ENCODE measurements around the gene SETBP1. TPM values are rescaled to one million over a fixed set of nuclear protein-coding genes. Genes with fewer than 3 reads are reported as not detected.

Gene SETBP1
- total and polyA plus RNA-seq, 2 of the 8 experiments (the other 6 are each of a cell fraction or from before 2014, with no cell fraction given): 2.0 to 6.5 TPM

DNA sequence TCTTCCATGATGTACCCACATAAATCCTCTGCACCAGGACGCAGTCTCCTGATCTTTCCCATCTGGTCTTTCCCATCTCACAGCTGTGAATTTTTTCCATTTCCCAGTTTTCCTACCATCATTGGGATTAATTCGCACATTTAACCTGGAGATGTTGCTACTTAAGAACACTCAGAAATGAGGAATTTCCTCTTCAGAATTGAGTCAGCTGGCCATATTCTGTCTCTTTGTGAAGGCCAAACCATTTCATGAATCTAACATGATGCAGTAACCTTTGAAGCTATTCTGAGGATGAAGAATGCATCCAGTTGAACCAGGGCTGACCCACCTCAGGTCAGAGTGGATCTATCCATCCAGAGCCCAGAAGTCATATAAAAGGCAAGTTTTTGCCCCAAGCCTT, 326.8 kb downstream of the SETBP1 start:
- DNase-seq (ENCODE audit: low read depth in 1 of 2, low spot score in 2 of 2) (no peak), FAIRE-seq (no peak)
- Histone ChIP-seq H3K4me3 (ENCODE audit: extremely low read depth in 1 of 4, insufficient read depth in 2 of 4, low read depth in 3 of 4, low read length in 4 of 4) (no peak overlapping the region), H3K4ac (replicated peaks; ENCODE audit: insufficient read length, low read depth, low read length) (no peak overlapping the region), H3K23ac (ENCODE audit: insufficient read length) (no peak overlapping the region), H2BK5ac (ENCODE audit: low read depth, low read length) (no peak overlapping the region), H3K27me3 (replicated peaks in 1 of 4; ENCODE audit: control insufficient read depth in 3 of 4, extremely low read depth in 1 of 4, insufficient read depth in 3 of 4, low read length in 3 of 4) (no peaks in the 10 kb centered on the region), H4K20me1 (replicated peaks in 1 of 2; ENCODE audit: control insufficient read depth in 1 of 2, insufficient read depth in 2 of 2, low read length in 2 of 2) (no peaks in the 10 kb centered on the region), H3K9ac (replicated peaks in 1 of 4; ENCODE audit: extremely low read depth in 1 of 4, low read depth in 3 of 4, low read length in 3 of 4) (no peak overlapping the region), H3K36me3 (ENCODE audit: control insufficient read depth in 2 of 4, insufficient read depth in 4 of 4, low read length in 3 of 4) (no peaks in the 10 kb centered on the region), H3K4me1 (replicated peaks in 1 of 4; ENCODE audit: control insufficient read depth in 3 of 4, insufficient read depth in 4 of 4, low read length in 3 of 4) (peaks cover 0 to 3% (median 0%) of the 10 kb centered on the region in 4 experiments; a peak in 1 of 7 replicates), H3K27ac (ENCODE audit: low read depth, low read length) (no peak overlapping the region), H2BK12ac (ENCODE audit: low read depth, low read length) (no peak overlapping the region), H2AFZ (ENCODE audit: low read length) (no peak overlapping the region), H3K14ac (ENCODE audit: insufficient read length) (no peak overlapping the region), H4K8ac (ENCODE audit: extremely low read depth, insufficient read depth, low read length) (no peak overlapping the region), H3K79me1 (ENCODE audit: low read depth, low read length) (no peaks in the 10 kb centered on the region), H4K91ac (replicated peaks; ENCODE audit: insufficient read length, low read length) (no peak overlapping the region), H3K23me2 (ENCODE audit: low read depth, low read length) (no peaks in the 10 kb centered on the region), H3K4me2 (ENCODE audit: insufficient read depth in 1 of 2, low read depth in 2 of 2, low read length in 2 of 2) (no peak overlapping the region), H2AK5ac (ENCODE audit: low read depth, low read length) (no peak overlapping the region), H2BK15ac (ENCODE audit: low read length) (no peak overlapping the region), H2BK20ac (ENCODE audit: low read length) (no peak overlapping the region), H4K5ac (ENCODE audit: insufficient read length, low read depth, low read length) (no peak overlapping the region), H3K18ac (ENCODE audit: extremely low read depth, low read length) (no peak overlapping the region), H2BK120ac (replicated peaks; ENCODE audit: low read depth, low read length) (no peak overlapping the region), H3K56ac (replicated peaks; ENCODE audit: insufficient read length, low read depth, low read length) (no peak overlapping the region), H3K9me3 (ENCODE audit: insufficient read depth in 2 of 2, low read depth in 1 of 2, low read length in 1 of 2) (no peaks in the 10 kb centered on the region), H3K79me2 (ENCODE audit: control insufficient read depth in 1 of 2, insufficient read depth in 2 of 2, low read length in 2 of 2) (no peaks in the 10 kb centered on the region)
- POLR2A ChIA-PET (ENCODE audit: partially characterized antibody): no interaction called here
- 90% methylated on average over 2 of the region's 2 CpGs; no CpG with 5 or more reads in 1 of the 2 experiments for WGBS, 2 experiments (ENCODE audit: extremely low coverage in 1 of 2, insufficient coverage in 1 of 2, insufficient read length in 1 of 2, insufficient replicate concordance in 2 of 2, low coverage in 1 of 2, low lambda C conversion rate in 2 of 2, missing lambda C conversion rate in 1 of 2)
- TF ChIP-seq NANOG (IDR thresholded peaks at IDR 0.05; ENCODE audit: insufficient read depth, low read depth, low read length, poor library complexity, severe bottlenecking) (no peak), JUN (IDR thresholded peaks at IDR 0.05; ENCODE audit: low read depth, low read length) (no peak), CBX8 (IDR thresholded peaks at IDR 0.05; ENCODE audit: borderline replicate concordance, low read depth, low read length) (no peak), CHD2 (IDR thresholded peaks at IDR 0.05; ENCODE audit: low read length) (no peak), SP2 (IDR thresholded peaks at IDR 0.05; ENCODE audit: low read length) (no peak)
- CTCF ChIA-PET (ENCODE audit: partially characterized antibody): interaction anchor here (0.6 to 1.7 kb wide), 2 partner anchors 20 to 278 kb away, joined by 3 to 4 read pairs; no protein-coding TSS in a partner anchor

Data from H1 (cell line).